Measurements from ENCODE around the gene GREM1. TPM values are rescaled to one million over a fixed set of nuclear protein-coding genes. Genes with fewer than 3 reads are reported as not detected.

Gene GREM1
- polyA plus RNA-seq, 2 donors = 1.3 to 6.9 TPM

- no peaks in the 10 kb centered on the region for H3K9me3 ChIP-seq (ENCODE audit: control insufficient read depth in 2 of 2, insufficient read depth in 1 of 2, low read depth in 1 of 2, low read length in 1 of 2)
- WGBS, 2 donors = 93% methylated on average over 4 of the region's 4 CpGs
- H3K4me3 ChIP-seq (ENCODE audit: low read depth in 1 of 2, low read length in 2 of 2) = no peak overlapping the region
- H3K4me1 ChIP-seq (ENCODE audit: control insufficient read depth in 2 of 2, insufficient read depth in 2 of 2, low read length in 1 of 2) = no peaks in the 10 kb centered on the region
- H3K36me3 ChIP-seq (ENCODE audit: control insufficient read depth in 2 of 2, insufficient read depth in 2 of 2, low read length in 1 of 2) = no peaks in the 10 kb centered on the region
- H3K27ac ChIP-seq (ENCODE audit: low read depth in 2 of 2, low read length in 1 of 2) = no peak overlapping the region
- no peaks in the 10 kb centered on the region for H3K27me3 ChIP-seq (ENCODE audit: control insufficient read depth in 1 of 2, insufficient read depth in 2 of 2, low read length in 2 of 2)
Observed at GRCh38 chr15:32679298-32679690, 38.5 kb upstream of the GREM1 start.

GRCh38 chr15:32682569-32682968 lies 35.2 kb upstream of the GREM1 start:
- no peak overlapping the region for H3K27ac ChIP-seq (ENCODE audit: low read depth in 2 of 2, low read length in 1 of 2)
- no peak overlapping the region for H3K4me3 ChIP-seq (ENCODE audit: low read depth in 1 of 2, low read length in 2 of 2)
- no peaks in the 10 kb centered on the region for H3K36me3 ChIP-seq (ENCODE audit: control insufficient read depth in 2 of 2, insufficient read depth in 2 of 2, low read length in 1 of 2)
- H3K9me3 ChIP-seq (ENCODE audit: control insufficient read depth in 2 of 2, insufficient read depth in 1 of 2, low read depth in 1 of 2, low read length in 1 of 2) = no peaks in the 10 kb centered on the region
- WGBS, 2 donors = 90 to 91% methylated on average over 3 of the region's 3 CpGs
- H3K4me1 ChIP-seq (ENCODE audit: control insufficient read depth in 2 of 2, insufficient read depth in 2 of 2, low read length in 1 of 2) = no peaks in the 10 kb centered on the region
- no peaks in the 10 kb centered on the region for H3K27me3 ChIP-seq (ENCODE audit: control insufficient read depth in 1 of 2, insufficient read depth in 2 of 2, low read length in 2 of 2)

GRCh38 chr15:32682977-32683630 lies 34.7 kb upstream of the GREM1 start:
- H3K27ac ChIP-seq (ENCODE audit: low read depth in 2 of 2, low read length in 1 of 2) = no peak overlapping the region
- WGBS, 2 donors = 97% methylated on average over 2 of the region's 2 CpGs
- H3K9me3 ChIP-seq (ENCODE audit: control insufficient read depth in 2 of 2, insufficient read depth in 1 of 2, low read depth in 1 of 2, low read length in 1 of 2) = no peaks in the 10 kb centered on the region
- no peak overlapping the region for H3K4me3 ChIP-seq (ENCODE audit: low read depth in 1 of 2, low read length in 2 of 2)
- no peaks in the 10 kb centered on the region for H3K27me3 ChIP-seq (ENCODE audit: control insufficient read depth in 1 of 2, insufficient read depth in 2 of 2, low read length in 2 of 2)
- H3K36me3 ChIP-seq (ENCODE audit: control insufficient read depth in 2 of 2, insufficient read depth in 2 of 2, low read length in 1 of 2) = no peaks in the 10 kb centered on the region
- no peaks in the 10 kb centered on the region for H3K4me1 ChIP-seq (ENCODE audit: control insufficient read depth in 2 of 2, insufficient read depth in 2 of 2, low read length in 1 of 2)

- no peak overlapping the region for H3K4me3 ChIP-seq (ENCODE audit: low read depth in 1 of 2, low read length in 2 of 2)
- WGBS, 2 donors = 73 to 81% methylated on average over 8 of the region's 8 CpGs
- H3K9me3 ChIP-seq (ENCODE audit: control insufficient read depth in 2 of 2, insufficient read depth in 1 of 2, low read depth in 1 of 2, low read length in 1 of 2) = no peaks in the 10 kb centered on the region
- H3K36me3 ChIP-seq (ENCODE audit: control insufficient read depth in 2 of 2, insufficient read depth in 2 of 2, low read length in 1 of 2) = no peaks in the 10 kb centered on the region
- no peak overlapping the region for H3K27ac ChIP-seq (ENCODE audit: low read depth in 2 of 2, low read length in 1 of 2)
- H3K4me1 ChIP-seq (ENCODE audit: control insufficient read depth in 2 of 2, insufficient read depth in 2 of 2, low read length in 1 of 2) = no peaks in the 10 kb centered on the region
- H3K27me3 ChIP-seq (ENCODE audit: control insufficient read depth in 1 of 2, insufficient read depth in 2 of 2, low read length in 2 of 2) = no peaks in the 10 kb centered on the region
Observed at GRCh38 chr15:32683906-32684584, 33.8 kb upstream of the GREM1 start.

- Histone ChIP-seq H3K9me3 (ENCODE audit: control insufficient read depth in 2 of 2, insufficient read depth in 1 of 2, low read depth in 1 of 2, low read length in 1 of 2) (no peaks in the 10 kb centered on the region), H3K27ac (ENCODE audit: low read depth in 2 of 2, low read length in 1 of 2) (no peak overlapping the region), H3K36me3 (ENCODE audit: control insufficient read depth in 2 of 2, insufficient read depth in 2 of 2, low read length in 1 of 2) (no peaks in the 10 kb centered on the region), H3K27me3 (ENCODE audit: control insufficient read depth in 1 of 2, insufficient read depth in 2 of 2, low read length in 2 of 2) (no peaks in the 10 kb centered on the region), H3K4me1 (ENCODE audit: control insufficient read depth in 2 of 2, insufficient read depth in 2 of 2, low read length in 1 of 2) (no peaks in the 10 kb centered on the region), H3K4me3 (ENCODE audit: low read depth in 1 of 2, low read length in 2 of 2) (no peak overlapping the region)
- WGBS, 2 donors = 54 to 78% methylated on average over 1 of the region's 1 CpG
Observed at GRCh38 chr15:32685576-32685975, 32.2 kb upstream of the GREM1 start.

- WGBS, 2 donors = 75 to 79% methylated on average over 5 of the region's 5 CpGs
- no peak overlapping the region for H3K4me3 ChIP-seq (ENCODE audit: low read depth in 1 of 2, low read length in 2 of 2)
- no peaks in the 10 kb centered on the region for H3K36me3 ChIP-seq (ENCODE audit: control insufficient read depth in 2 of 2, insufficient read depth in 2 of 2, low read length in 1 of 2)
- no peaks in the 10 kb centered on the region for H3K4me1 ChIP-seq (ENCODE audit: control insufficient read depth in 2 of 2, insufficient read depth in 2 of 2, low read length in 1 of 2)
- no peaks in the 10 kb centered on the region for H3K9me3 ChIP-seq (ENCODE audit: control insufficient read depth in 2 of 2, insufficient read depth in 1 of 2, low read depth in 1 of 2, low read length in 1 of 2)
- no peaks in the 10 kb centered on the region for H3K27me3 ChIP-seq (ENCODE audit: control insufficient read depth in 1 of 2, insufficient read depth in 2 of 2, low read length in 2 of 2)
- H3K27ac ChIP-seq (ENCODE audit: low read depth in 2 of 2, low read length in 1 of 2) = no peak overlapping the region
Observed at GRCh38 chr15:32687556-32687955, 30.2 kb upstream of the GREM1 start.

GRCh38 chr15:32688151-32688639 lies 29.6 kb upstream of the GREM1 start:
- Histone ChIP-seq H3K4me1 (ENCODE audit: control insufficient read depth in 2 of 2, insufficient read depth in 2 of 2, low read length in 1 of 2) (no peaks in the 10 kb centered on the region), H3K4me3 (ENCODE audit: low read depth in 1 of 2, low read length in 2 of 2) (no peak overlapping the region), H3K27ac (ENCODE audit: low read depth in 2 of 2, low read length in 1 of 2) (no peak overlapping the region), H3K27me3 (ENCODE audit: control insufficient read depth in 1 of 2, insufficient read depth in 2 of 2, low read length in 2 of 2) (no peaks in the 10 kb centered on the region), H3K36me3 (ENCODE audit: control insufficient read depth in 2 of 2, insufficient read depth in 2 of 2, low read length in 1 of 2) (no peaks in the 10 kb centered on the region), H3K9me3 (ENCODE audit: control insufficient read depth in 2 of 2, insufficient read depth in 1 of 2, low read depth in 1 of 2, low read length in 1 of 2) (no peaks in the 10 kb centered on the region)
- 40 to 41% methylated on average over 2 of the region's 2 CpGs for WGBS, 2 donors

- WGBS, 2 donors = 67 to 73% methylated on average over 8 of the region's 8 CpGs
- no peaks in the 10 kb centered on the region for H3K36me3 ChIP-seq (ENCODE audit: control insufficient read depth in 2 of 2, insufficient read depth in 2 of 2, low read length in 1 of 2)
- no peaks in the 10 kb centered on the region for H3K4me1 ChIP-seq (ENCODE audit: control insufficient read depth in 2 of 2, insufficient read depth in 2 of 2, low read length in 1 of 2)
- H3K27me3 ChIP-seq (ENCODE audit: control insufficient read depth in 1 of 2, insufficient read depth in 2 of 2, low read length in 2 of 2) = no peaks in the 10 kb centered on the region
- H3K4me3 ChIP-seq (ENCODE audit: low read depth in 1 of 2, low read length in 2 of 2) = no peak overlapping the region
- H3K9me3 ChIP-seq (ENCODE audit: control insufficient read depth in 2 of 2, insufficient read depth in 1 of 2, low read depth in 1 of 2, low read length in 1 of 2) = no peaks in the 10 kb centered on the region
- H3K27ac ChIP-seq (ENCODE audit: low read depth in 2 of 2, low read length in 1 of 2) = no peak overlapping the region
Observed at GRCh38 chr15:32690941-32691688, 26.7 kb upstream of the GREM1 start.

GRCh38 chr15:32691689-32692038 lies 26.1 kb upstream of the GREM1 start:
- Histone ChIP-seq H3K27me3 (ENCODE audit: control insufficient read depth in 1 of 2, insufficient read depth in 2 of 2, low read length in 2 of 2) (no peaks in the 10 kb centered on the region), H3K36me3 (ENCODE audit: control insufficient read depth in 2 of 2, insufficient read depth in 2 of 2, low read length in 1 of 2) (no peaks in the 10 kb centered on the region), H3K4me3 (ENCODE audit: low read depth in 1 of 2, low read length in 2 of 2) (no peak overlapping the region), H3K9me3 (ENCODE audit: control insufficient read depth in 2 of 2, insufficient read depth in 1 of 2, low read depth in 1 of 2, low read length in 1 of 2) (no peaks in the 10 kb centered on the region), H3K4me1 (ENCODE audit: control insufficient read depth in 2 of 2, insufficient read depth in 2 of 2, low read length in 1 of 2) (no peaks in the 10 kb centered on the region), H3K27ac (ENCODE audit: low read depth in 2 of 2, low read length in 1 of 2) (no peak overlapping the region)
- 91 to 92% methylated on average over 10 of the region's 10 CpGs for WGBS, 2 donors
